H9 (cell line): ENCODE results near the gene CERS6. TPM values are rescaled to one million over a fixed set of nuclear protein-coding genes. Genes with fewer than 3 reads are reported as not detected.

Experiments
- DNase-seq: peaks from one replicate; pipeline ENCODE4 v3.0.0-alpha.2; 2017
- H2AFZ ChIP-seq: one replicate; pipeline ENCODE4 v1.6.1; 2013; ENCODE audit warnings: mild to moderate bottlenecking, low read length, control low read depth, moderate library complexity
- H2AK5ac ChIP-seq: 2 replicates; pipeline ENCODE4 v1.6.1; 2013; ENCODE audit warnings: low read length, control low read depth, mixed read lengths; ENCODE audit not compliant: insufficient read length
- H2BK120ac ChIP-seq: one replicate; pipeline ENCODE4 v1.6.1; 2013; ENCODE audit warnings: low read depth, mild to moderate bottlenecking, low read length, control low read depth, inconsistent platforms; ENCODE audit not compliant: poor library complexity, severe bottlenecking
- H2BK12ac ChIP-seq: 2 replicates; pipeline ENCODE4 v1.6.1; 2013; ENCODE audit warnings: low read length, control low read depth, mixed read lengths, low read depth; ENCODE audit not compliant: insufficient read length
- H2BK15ac ChIP-seq: 2 replicates; pipeline ENCODE4 v1.6.1; 2013; ENCODE audit warnings: low read depth, low read length, control low read depth
- H2BK20ac ChIP-seq: one replicate; pipeline ENCODE4 v1.6.1; 2013; ENCODE audit warnings: low read depth, mild to moderate bottlenecking, low read length, control low read depth, inconsistent platforms; ENCODE audit not compliant: poor library complexity, severe bottlenecking
- H2BK5ac ChIP-seq: 2 replicates; pipeline ENCODE4 v1.6.1; 2013; ENCODE audit warnings: low read length, control low read depth, mixed read lengths; ENCODE audit not compliant: insufficient read length
- H3K14ac ChIP-seq: 2 replicates; pipeline ENCODE4 v1.6.1; 2013; ENCODE audit warnings: low read length, control low read depth; ENCODE audit not compliant: insufficient read depth
- H3K18ac ChIP-seq: 2 replicates; pipeline ENCODE4 v1.6.1; 2013; ENCODE audit warnings: low read depth, mild to moderate bottlenecking, mixed read lengths, low read length, control low read depth; ENCODE audit not compliant: insufficient read length
- H3K23ac ChIP-seq: 2 replicates; pipeline ENCODE4 v1.6.1; 2013; ENCODE audit warnings: low read length, control low read depth, mixed read lengths, low read depth; ENCODE audit not compliant: insufficient read length
- H3K23me2 ChIP-seq: 2 replicates; pipeline ENCODE4 v1.6.1; 2013; ENCODE audit warnings: low read depth, mild to moderate bottlenecking, mixed read lengths, low read length, control low read depth; ENCODE audit not compliant: insufficient read length, poor library complexity, severe bottlenecking
- H3K27ac ChIP-seq: 2 replicates; pipeline ENCODE4 v1.5.1; 2013; ENCODE audit warnings: low read length, control low read depth, mixed read lengths, low read depth; ENCODE audit not compliant: insufficient read length
- H3K27me3 ChIP-seq: 2 replicates; pipeline ENCODE4 v1.6.1; 2013; ENCODE audit warnings: low read length, control low read depth, inconsistent platforms; ENCODE audit not compliant: insufficient read depth
- H3K4ac ChIP-seq: 2 replicates; pipeline ENCODE4 v1.6.1; 2013; ENCODE audit warnings: low read depth, mild to moderate bottlenecking, control low read depth, inconsistent platforms, low read length, moderate library complexity
- H3K4me1 ChIP-seq: 2 replicates; pipeline ENCODE4 v1.6.1; 2013; ENCODE audit warnings: low read length, control low read depth, inconsistent platforms; ENCODE audit not compliant: insufficient read depth
- H3K4me2 ChIP-seq: 2 replicates; pipeline ENCODE4 v1.6.1; 2013; ENCODE audit warnings: low read length, control low read depth, mixed read lengths; ENCODE audit not compliant: insufficient read length, insufficient read depth
- H3K56ac ChIP-seq: 2 replicates; pipeline ENCODE4 v1.6.1; 2013; ENCODE audit warnings: low read depth, mild to moderate bottlenecking, mixed read lengths, low read length, control low read depth; ENCODE audit not compliant: insufficient read length
- H3K79me1 ChIP-seq: 2 replicates; pipeline ENCODE4 v1.6.1; 2013; ENCODE audit warnings: low read depth, mild to moderate bottlenecking, moderate library complexity, low read length, control low read depth, inconsistent platforms; ENCODE audit not compliant: insufficient read depth, poor library complexity, severe bottlenecking
- H3K79me2 ChIP-seq: 2 replicates; pipeline ENCODE4 v1.6.1; 2013; ENCODE audit warnings: low read length, control low read depth, inconsistent platforms; ENCODE audit not compliant: insufficient read depth
- H3K9ac ChIP-seq: 2 replicates; pipeline ENCODE4 v1.6.1; 2013; ENCODE audit warnings: low read length, control low read depth, mixed read lengths; ENCODE audit not compliant: insufficient read length; ENCODE audit errors: extremely low read depth
- H3K9me3 ChIP-seq: one replicate; pipeline ENCODE4 v1.6.1; 2013; ENCODE audit warnings: low read depth, low read length, inconsistent platforms; ENCODE audit not compliant: control insufficient read depth
- H3T11ph ChIP-seq: one replicate; pipeline ENCODE4 v1.6.1; 2013; ENCODE audit warnings: mild to moderate bottlenecking, low read length, control low read depth, inconsistent platforms
- H4K20me1 ChIP-seq: one replicate; pipeline ENCODE4 v1.6.1; 2013; ENCODE audit not compliant: control insufficient read depth, insufficient read length, insufficient read depth
- H4K5ac ChIP-seq: 2 replicates; pipeline ENCODE4 v1.6.1; 2013; ENCODE audit warnings: low read depth, mild to moderate bottlenecking, mixed read lengths, low read length, control low read depth; ENCODE audit not compliant: insufficient read length
- H4K8ac ChIP-seq: replicated peaks from 2 replicates; pipeline ENCODE4 v1.6.1; 2013; ENCODE audit warnings: low read length, control low read depth, mixed read lengths, low read depth; ENCODE audit not compliant: insufficient read length
- H4K91ac ChIP-seq: 2 replicates; pipeline ENCODE4 v1.6.1; 2013; ENCODE audit warnings: low read depth, mild to moderate bottlenecking, moderate library complexity, mixed read lengths, low read length, control low read depth; ENCODE audit not compliant: insufficient read length
- H3K27ac Mint-ChIP-seq, 3 experiments: 2 replicates in 2 of 3; 3 replicates in 1 of 3; pipeline ENCODE4 v1.8.0; 2020 to 2021; ENCODE audit warnings: mixed read lengths in 3 of 3, mild to moderate bottlenecking in 1 of 3, moderate library complexity in 1 of 3
- H3K27me3 Mint-ChIP-seq: 2 replicates; pipeline ENCODE4 v1.8.0; 2021; ENCODE audit warnings: low read depth, mild to moderate bottlenecking, moderate library complexity, mixed read lengths
- H3K36me3 Mint-ChIP-seq, 3 experiments: 2 replicates in 2 of 3; 3 replicates in 1 of 3; pipeline ENCODE4 v1.8.0; 2020 to 2021; ENCODE audit warnings: low read depth in 3 of 3, mixed read lengths in 3 of 3; ENCODE audit not compliant: insufficient read depth in 1 of 3
- H3K4me1 Mint-ChIP-seq, 2 experiments: 2 replicates each; pipeline ENCODE4 v1.8.0; 2020; ENCODE audit warnings: mixed read lengths in 2 of 2
- H3K4me3 Mint-ChIP-seq, 2 experiments: 2 replicates in 1 of 2; 3 replicates in 1 of 2; pipeline ENCODE4 v1.8.0; 2020 to 2021; ENCODE audit warnings: mild to moderate bottlenecking in 2 of 2, mixed read lengths in 2 of 2, moderate library complexity in 1 of 2
- H3K9me3 Mint-ChIP-seq, 2 experiments: 2 replicates in 1 of 2; 3 replicates in 1 of 2; pipeline ENCODE4 v1.8.0; 2020; ENCODE audit warnings: mild to moderate bottlenecking in 2 of 2, mixed read lengths in 2 of 2, moderate library complexity in 1 of 2
- CTCF ChIP-seq: fragments of 200-600 bp; sonication (generic); conservative IDR thresholded peaks from 3 replicates; pipeline ENCODE4 v1.8.0; 2021; ENCODE audit warnings: antibody characterized with exemption, mild to moderate bottlenecking
- total RNA-seq: library from RNA; stranded (reverse); gene quantifications from 2 replicates; pipeline ENCODE4 v1.2.1, GENCODE V29; 2021

The CERS6 gene
- total RNA-seq, 1 experiment from 2014 or later, result 17.7 TPM

DNA sequence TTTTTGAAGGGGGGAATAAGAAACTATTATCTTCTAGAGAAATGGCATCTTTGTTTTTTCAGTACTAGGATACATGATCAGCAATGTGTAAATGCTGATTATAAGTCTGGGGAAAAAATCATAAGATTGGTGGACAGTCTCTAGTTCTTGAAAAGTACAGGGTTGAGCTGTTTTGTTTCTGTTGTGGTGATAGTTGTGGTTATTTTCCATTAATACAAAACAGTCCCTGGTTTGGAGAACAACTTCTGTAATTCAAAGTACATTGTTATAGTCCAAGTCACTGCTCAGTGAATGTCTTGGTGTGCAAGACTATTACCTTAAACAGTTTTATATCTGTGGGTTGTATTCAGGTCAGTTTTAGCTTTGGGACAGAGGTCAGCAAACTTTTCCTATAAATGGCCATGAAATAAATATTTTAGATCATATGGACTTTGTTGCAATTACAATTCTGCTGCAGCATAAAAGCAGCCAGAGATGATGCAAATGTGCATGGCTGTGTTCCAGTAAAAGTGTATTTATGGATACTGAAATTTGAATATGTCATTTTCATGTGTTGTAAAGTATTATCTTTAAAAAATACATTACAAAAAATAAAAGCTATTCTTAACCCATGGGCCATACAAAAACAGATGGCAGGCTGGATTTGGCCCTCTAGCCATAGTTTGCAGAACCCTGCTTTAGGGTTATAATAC lies 111.0 kb downstream of the CERS6 start:
- Histone ChIP-seq H4K5ac (no peak overlapping the region), H4K91ac (no peak overlapping the region), H3K27me3 (no peaks in the 10 kb centered on the region), H3K27ac (no peak overlapping the region), H3K79me2 (peaks cover 2% of the 10 kb centered on the region; the same call in 1 of the 2 replicates), H3K18ac (no peak overlapping the region), H3K9ac (no peak overlapping the region), H2BK5ac (no peak overlapping the region), H3K79me1 (no peaks in the 10 kb centered on the region), H3K14ac (no peak overlapping the region), H3K23me2 (no peaks in the 10 kb centered on the region), H2BK15ac (no peak overlapping the region), H2BK12ac (no peak overlapping the region), H3K56ac (no peak overlapping the region), H3K23ac (no peak overlapping the region), H3K4me1 (peaks cover 3% of the 10 kb centered on the region; the same call in 1 of the 2 replicates), H4K8ac (no peak overlapping the region), H3T11ph (no peak overlapping the region), H2BK120ac (no peak overlapping the region), H3K9me3 (no peaks in the 10 kb centered on the region), H2AK5ac (no peak overlapping the region), H3K4me2 (no peak overlapping the region), H2AFZ (no peak overlapping the region), H3K4ac (no peak overlapping the region), H2BK20ac (no peak overlapping the region), H4K20me1 (no peaks in the 10 kb centered on the region)
- H3K27ac Mint-ChIP-seq, result no peak overlapping the region
- DNase-seq, result no peak
- peaks cover 2 to 3% (median 3%) of the 10 kb centered on the region in 3 experiments; a peak in 6 of 7 replicates for H3K36me3 Mint-ChIP-seq
- no peak overlapping the region for H3K4me3 Mint-ChIP-seq
- no peaks in the 10 kb centered on the region for H3K9me3 Mint-ChIP-seq
- H3K27me3 Mint-ChIP-seq, result no peaks in the 10 kb centered on the region
- H3K4me1 Mint-ChIP-seq, result peaks cover 6 to 13% of the 10 kb centered on the region in 2 experiments
- TF ChIP-seq CTCF, result no peak
